Left lung (tissue), 10 donors: Measurements from ENCODE around the gene CREB3L2. TPM values are rescaled to one million over a fixed set of nuclear protein-coding genes. Genes with fewer than 3 reads are reported as not detected.

Experiments
- ATAC-seq: fragments of 200-7000 bp; cut with Tn5 transposase; one replicate; pipeline ENCODE4 v1.9.1; 2020; ENCODE audit warnings: moderate library complexity
- DNase-seq, 4 donors: peaks; one replicate each; pipeline ENCODE4 v3.0.0-alpha.2; 2013 to 2020
- H3K27ac ChIP-seq, 2 donors: fragments of 200-600 bp; sonication (generic) in 1 of 2; one replicate each; pipeline versions ENCODE4 v1.5.0 to v1.8.0; 2020 to 2021
- H3K27me3 ChIP-seq, 2 donors: fragments of 200-600 bp; sonication (generic) in 1 of 2; one replicate each; pipeline versions ENCODE4 v1.5.0 to v1.8.0; 2020 to 2021
- H3K36me3 ChIP-seq, 2 donors: fragments of 200-600 bp; sonication (generic) in 1 of 2; one replicate each; pipeline versions ENCODE4 v1.5.0 to v1.8.0; 2020 to 2021
- H3K4me1 ChIP-seq, 2 donors: fragments of 200-600 bp; one replicate each; pipeline ENCODE4 v1.8.0; 2021
- H3K4me3 ChIP-seq, 2 donors: fragments of 200-600 bp; sonication (generic) in 1 of 2; one replicate each; pipeline versions ENCODE4 v1.5.0 to v1.8.0; 2020 to 2021; ENCODE audit warnings: mild to moderate bottlenecking in 1 of 2
- H3K9me3 ChIP-seq, 2 donors: fragments of 200-600 bp; sonication (generic) in 1 of 2; one replicate each; pipeline versions ENCODE4 v1.5.0 to v1.8.0; 2020 to 2021
- CTCF ChIP-seq, 2 donors: fragments of 200-600 bp; sonication (generic) in 1 of 2; IDR thresholded peaks; one replicate each; pipeline versions ENCODE4 v1.5.0 to v1.8.0; 2021; ENCODE audit warnings: antibody characterized with exemption in 2 of 2
- intact Hi-C, 2 donors: fragments of 100-400 bp; cut with DNase I; formaldehyde crosslinking; loops; one replicate each; pipeline versions ENCODE4 v1.11.2 to v1.14.2; 2022
- polyA plus RNA-seq, 6 donors: library from polyadenylated mRNA; unstranded; fragments of 120-200 nt; gene quantifications; one replicate each; pipeline ENCODE4 v1.2.1, GENCODE V29; 2013; ENCODE audit not compliant: insufficient read length in 6 of 6
- total RNA-seq, 2 donors: library from RNA; stranded (reverse); fragmentation: NEBNext Ultra II Directional; extraction: Animal tissue kit (Norgen Biotek cat#: 25700); gene quantifications; one replicate each; pipeline ENCODE4 v1.2.1, GENCODE V29; 2021
- donor health status: DM: no; HTN: yes; CAD: no.
- donor health status: DM: no; HTN: no; CAD: no.

The CREB3L2 gene
- total and polyA plus RNA-seq, 8 donors = 49.9 to 62.7 (median 58.9) TPM

DNA sequence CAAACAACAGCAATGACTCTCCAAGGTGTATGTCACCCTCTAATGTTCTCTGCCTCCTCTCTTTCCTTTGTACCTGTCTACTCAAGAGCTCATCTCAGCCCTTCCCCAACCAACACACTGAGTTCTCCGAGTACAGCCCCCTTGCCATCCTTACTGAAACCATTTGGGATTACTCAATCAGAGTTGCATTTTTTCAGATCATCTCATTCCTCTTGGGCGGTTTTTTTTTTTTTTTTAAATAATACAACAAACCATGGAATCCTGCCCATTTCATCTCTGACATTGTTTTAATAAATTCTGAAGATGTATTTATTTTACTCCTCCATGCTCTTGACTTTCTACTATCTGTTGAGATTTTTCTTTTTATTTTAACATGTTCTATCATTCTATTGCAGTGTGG lies 4.2 kb upstream of the CREB3L2 start:
- H3K27ac ChIP-seq = no peak overlapping the region
- no peak for TF ChIP-seq CTCF (IDR thresholded peaks at IDR 0.05)
- no peak for ATAC-seq
- H3K4me3 ChIP-seq = no peak overlapping the region
- peaks cover 0 to 10% of the 10 kb centered on the region in 2 donors for H3K4me1 ChIP-seq
- H3K9me3 ChIP-seq = no peaks in the 10 kb centered on the region
- H3K27me3 ChIP-seq = no peaks in the 10 kb centered on the region
- DNase-seq = no peak
- intact Hi-C loops = loop anchor here (10.0 kb wide), 2 partner anchors 101 to 351 kb away; no protein-coding TSS in a partner anchor
- no peaks in the 10 kb centered on the region for H3K36me3 ChIP-seq

GRCh38 chr7:138004936-138005335 lies 3.0 kb upstream of the CREB3L2 start:
- peaks cover under 1 to 18% of the 10 kb centered on the region in 2 donors for H3K4me1 ChIP-seq
- intact Hi-C loops = loop anchor here (10.0 kb wide), 2 partner anchors 100 to 350 kb away; no protein-coding TSS in a partner anchor
- H3K9me3 ChIP-seq = no peaks in the 10 kb centered on the region
- H3K36me3 ChIP-seq = no peaks in the 10 kb centered on the region
- DNase-seq (no peak), ATAC-seq (no peak)
- H3K27me3 ChIP-seq = no peaks in the 10 kb centered on the region
- H3K4me3 ChIP-seq = no peak overlapping the region
- H3K27ac ChIP-seq = no peak overlapping the region
- no peak for TF ChIP-seq CTCF (IDR thresholded peaks at IDR 0.05)

- intact Hi-C loops = loop anchor here (10.0 kb wide), 2 partner anchors 99 to 349 kb away; no protein-coding TSS in a partner anchor
- Histone ChIP-seq H3K9me3 (no peaks in the 10 kb centered on the region), H3K36me3 (no peaks in the 10 kb centered on the region), H3K27me3 (no peaks in the 10 kb centered on the region), H3K27ac (no peak overlapping the region), H3K4me1 (peaks cover 6 to 24% of the 10 kb centered on the region in 2 donors), H3K4me3 (no peak overlapping the region)
- ATAC-seq = no peak
- no peak for TF ChIP-seq CTCF (IDR thresholded peaks at IDR 0.05)
- no peak for DNase-seq
Observed at GRCh38 chr7:138004046-138004445, 2.2 kb upstream of the CREB3L2 start.

DNA sequence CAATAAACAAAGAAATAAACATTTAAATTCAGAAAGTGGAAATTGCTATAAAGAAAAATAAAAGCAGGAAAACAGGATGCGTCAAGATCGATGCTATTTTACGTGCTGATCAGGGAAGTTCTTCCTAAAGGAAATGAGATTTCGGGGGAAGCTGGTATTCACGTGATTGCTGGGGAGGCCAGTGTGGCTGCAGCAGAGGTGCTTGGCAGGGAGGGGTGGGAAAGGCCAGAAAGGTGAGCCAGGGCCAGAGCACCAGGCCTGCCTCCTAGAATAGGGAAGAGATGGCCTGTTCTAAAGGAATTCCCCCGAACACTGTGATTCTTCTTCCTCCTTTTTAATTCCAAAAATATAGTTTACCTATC lies 923 bp upstream of the CREB3L2 start:
- Histone ChIP-seq H3K4me1 (peaks cover 16 to 32% of the 10 kb centered on the region in 2 donors), H3K36me3 (no peaks in the 10 kb centered on the region), H3K27me3 (no peaks in the 10 kb centered on the region), H3K27ac (no peak overlapping the region), H3K4me3 (no peak overlapping the region), H3K9me3 (no peaks in the 10 kb centered on the region)
- no peak for ATAC-seq
- TF ChIP-seq CTCF (IDR thresholded peaks at IDR 0.05) = no peak
- intact Hi-C loops = loop anchor here (10.0 kb wide), 2 partner anchors 98 to 348 kb away; no protein-coding TSS in a partner anchor
- DNase-seq = no peak

DNA sequence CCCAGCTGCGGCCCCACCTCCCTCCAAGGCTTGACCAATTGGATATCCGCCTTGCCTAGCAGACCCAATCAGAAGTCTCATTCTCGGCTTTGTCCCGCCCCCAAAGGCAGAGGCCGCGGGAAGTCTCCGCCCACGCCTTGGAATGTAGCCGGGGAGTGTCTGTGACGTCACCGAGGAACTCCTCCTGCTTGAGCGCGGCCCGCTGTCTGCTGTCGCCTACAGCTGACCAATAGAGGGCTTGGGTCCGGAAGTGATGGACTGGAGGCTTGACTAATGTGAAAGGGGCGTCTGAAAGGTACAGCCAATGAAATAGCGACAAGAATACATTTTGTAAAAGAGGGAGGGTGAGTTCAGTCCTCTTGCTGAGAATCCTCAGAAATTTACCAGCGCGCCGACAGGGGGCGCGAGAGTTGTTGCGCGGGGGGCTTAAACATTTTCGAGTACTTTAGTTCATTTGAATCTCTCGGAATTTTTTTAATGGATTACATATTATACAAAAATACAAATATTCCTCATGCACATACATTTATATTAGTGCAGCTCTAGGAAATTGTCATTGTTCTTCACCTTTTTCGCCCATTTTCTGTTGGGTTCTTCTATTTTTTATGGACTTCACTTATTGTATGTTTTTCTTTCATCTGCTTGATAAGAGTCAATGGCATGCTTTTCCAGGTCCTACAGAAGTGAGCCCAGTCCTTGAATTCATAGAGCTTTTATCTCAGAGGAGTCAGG lies 376 bp upstream of the CREB3L2 start:
- no peaks in the 10 kb centered on the region for H3K36me3 ChIP-seq
- peak overlapping the region; percentile 92 to 97 for H3K4me3 ChIP-seq
- H3K9me3 ChIP-seq = no peaks in the 10 kb centered on the region
- ATAC-seq (peak; percentile 94), DNase-seq (peak; percentile 96 to 100 (median 99))
- no peaks in the 10 kb centered on the region for H3K27me3 ChIP-seq
- TF ChIP-seq CTCF (IDR thresholded peaks at IDR 0.05) = peak; percentile 90 to 92
- peaks cover 16 to 38% of the 10 kb centered on the region in 2 donors for H3K4me1 ChIP-seq
- H3K27ac ChIP-seq = peak overlapping the region; percentile 94 to 97
- intact Hi-C loops = loop anchor here (10.0 kb wide), 2 partner anchors 97 to 347 kb away; no protein-coding TSS in a partner anchor
